GM12872 (cell line): ENCODE measurements around the gene NMRK1.

ENCODE experiments used
- CTCF ChIP-seq: IDR thresholded peaks from 3 replicates; pipeline ENCODE4 v1.5.1; 2011; ENCODE audit warnings: low read depth, mild to moderate bottlenecking, low read length, moderate library complexity; ENCODE audit not compliant: insufficient read depth

The NMRK1 gene

GRCh38 chr9:75087824-75088645 is at the start of gene NMRK1, which contains the start of gene OSTF1:
NMRK1 (minus strand) TSS chr9:75088155; CDS start chr9:75083115, 5,040 bp downstream.
OSTF1 (plus strand) TSS chr9:75088514; CDS start chr9:75088693, 179 bp downstream.
- TF ChIP-seq CTCF = no peak

GRCh38 chr9:75134495-75134894 is 46.5 kb upstream of the NMRK1 start:
- no peak for TF ChIP-seq CTCF

GRCh38 chr9:75133396-75133795 is 45.4 kb upstream of the NMRK1 start:
- no peak for TF ChIP-seq CTCF

GRCh38 chr9:75132244-75132643 is 44.3 kb upstream of the NMRK1 start:
- TF ChIP-seq CTCF = no peak

GRCh38 chr9:75131700-75132099 is 43.7 kb upstream of the NMRK1 start:
- no peak for TF ChIP-seq CTCF

GRCh38 chr9:75130621-75131230 is 42.8 kb upstream of the NMRK1 start:
- no peak for TF ChIP-seq CTCF

GRCh38 chr9:75130172-75130571 is 42.2 kb upstream of the NMRK1 start:
- TF ChIP-seq CTCF = no peak
